IPS-NIHi11 (cell line): ENCODE measurements around the gene GRIK4.
A peak's percentile ranks its signal among the peaks of the same experiment; 100 is the strongest.

Source experiments
- DNase-seq: peaks from one replicate; pipeline ENCODE4 v3.0.0; 2012; ENCODE audit warnings: mixed read lengths, low spot score

Gene GRIK4

GRCh38 chr11:120882175-120882574 lies 370.6 kb downstream of the GRIK4 start:
- no peak for DNase-seq

GRCh38 chr11:120883404-120884080 lies 372.0 kb downstream of the GRIK4 start:
- peak; percentile 29 for DNase-seq

GRCh38 chr11:120884154-120885020 lies 372.8 kb downstream of the GRIK4 start:
- DNase-seq: no peak

- no peak for DNase-seq
Measured at GRCh38 chr11:120890609-120891320, 379.2 kb downstream of the GRIK4 start.

- no peak for DNase-seq
Measured at GRCh38 chr11:120893440-120894201, 382.1 kb downstream of the GRIK4 start.

GRCh38 chr11:120894202-120894985 lies 382.8 kb downstream of the GRIK4 start:
- DNase-seq: no peak

- DNase-seq: no peak
Measured at GRCh38 chr11:120896687-120897086, 385.1 kb downstream of the GRIK4 start.

- no peak for DNase-seq
Measured at GRCh38 chr11:120898568-120898967, 387.0 kb downstream of the GRIK4 start.

- DNase-seq: no peak
Measured at GRCh38 chr11:120899720-120900119, 388.2 kb downstream of the GRIK4 start.

- DNase-seq: peak; percentile 45
Measured at GRCh38 chr11:120900643-120901042, 389.1 kb downstream of the GRIK4 start.

GRCh38 chr11:120903686-120904085 lies 392.1 kb downstream of the GRIK4 start:
- DNase-seq: no peak

GRCh38 chr11:120904116-120904515 lies 392.6 kb downstream of the GRIK4 start:
- no peak for DNase-seq

GRCh38 chr11:120906766-120907165 lies 395.2 kb downstream of the GRIK4 start:
- no peak for DNase-seq

GRCh38 chr11:120907971-120908370 lies 396.4 kb downstream of the GRIK4 start:
- DNase-seq: no peak

- no peak for DNase-seq
Measured at GRCh38 chr11:120908461-120909181, 397.1 kb downstream of the GRIK4 start.

- no peak for DNase-seq
Measured at GRCh38 chr11:120909676-120910416, 398.3 kb downstream of the GRIK4 start.

GRCh38 chr11:120911943-120912342 lies 400.4 kb downstream of the GRIK4 start:
- DNase-seq: no peak

- peak; percentile 52 for DNase-seq
Measured at GRCh38 chr11:120912504-120912903, 401.0 kb downstream of the GRIK4 start.

- no peak for DNase-seq
Measured at GRCh38 chr11:120912915-120913314, 401.4 kb downstream of the GRIK4 start.

GRCh38 chr11:120914021-120914420 lies 402.5 kb downstream of the GRIK4 start:
- no peak for DNase-seq
